H54 (cell line): Measurements from ENCODE around the gene CELF1.

Source experiments
- DNase-seq: peaks from one replicate; pipeline ENCODE4 v3.0.0; 2011; ENCODE audit warnings: low spot score, mixed read lengths; ENCODE audit not compliant: insufficient read length
- FAIRE-seq: peaks from 3 replicates; lab custom pipeline; 2011; peaks lifted over from hg19 to GRCh38; lab: Jason Lieb, UNC
- POLR2A ChIP-seq: IDR thresholded peaks from 2 replicates; pipeline ENCODE4 v1.6.1; 2011; ENCODE audit warnings: low read depth, mild to moderate bottlenecking, low read length

The CELF1 gene

GRCh38 chr11:47523490-47524225, 29.3 kb downstream of the CELF1 start:
- DNase-seq (peak; percentile 63), FAIRE-seq (peak; percentile 95)
- TF ChIP-seq POLR2A = no peak

DNA sequence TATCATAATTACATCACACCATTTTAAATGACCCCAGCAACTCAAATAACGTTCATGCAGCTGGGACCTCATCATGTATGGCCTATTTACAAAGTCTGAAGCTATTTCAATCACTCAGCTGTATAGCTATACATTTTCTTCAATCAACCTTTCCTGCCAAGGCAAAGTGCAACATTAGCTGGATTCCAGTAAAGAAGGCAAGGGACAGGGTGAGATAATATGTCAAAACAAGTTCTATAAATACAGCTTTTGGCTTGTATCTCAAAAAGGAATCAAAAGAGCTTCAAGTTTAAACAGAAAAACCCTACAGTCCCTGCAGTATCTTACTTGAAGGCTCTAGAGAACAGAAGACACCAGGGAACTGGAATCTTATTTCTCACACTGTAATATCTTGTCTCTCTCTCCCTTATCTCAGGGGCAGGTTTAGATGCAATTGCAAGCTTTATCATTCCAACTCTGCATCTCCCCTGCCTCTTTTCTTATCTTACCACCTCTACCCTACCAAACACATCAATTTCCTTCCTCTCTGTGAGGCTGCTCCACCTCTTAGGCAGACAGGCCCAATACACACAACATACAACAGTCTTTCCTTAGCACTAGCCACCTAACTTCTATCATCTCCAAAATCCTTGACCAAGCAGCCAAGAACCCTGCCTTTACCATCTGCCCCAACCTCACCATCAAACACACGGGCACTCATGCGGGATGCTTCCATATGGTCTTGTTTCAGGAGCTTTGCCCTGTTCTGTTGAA, 34.5 kb downstream of the CELF1 start:
- FAIRE-seq (no peak), DNase-seq (no peak)
- no peak for TF ChIP-seq POLR2A

GRCh38 chr11:47516984-47517853, 35.7 kb downstream of the CELF1 start:
- FAIRE-seq (no peak), DNase-seq (no peak)
- no peak for TF ChIP-seq POLR2A

DNA sequence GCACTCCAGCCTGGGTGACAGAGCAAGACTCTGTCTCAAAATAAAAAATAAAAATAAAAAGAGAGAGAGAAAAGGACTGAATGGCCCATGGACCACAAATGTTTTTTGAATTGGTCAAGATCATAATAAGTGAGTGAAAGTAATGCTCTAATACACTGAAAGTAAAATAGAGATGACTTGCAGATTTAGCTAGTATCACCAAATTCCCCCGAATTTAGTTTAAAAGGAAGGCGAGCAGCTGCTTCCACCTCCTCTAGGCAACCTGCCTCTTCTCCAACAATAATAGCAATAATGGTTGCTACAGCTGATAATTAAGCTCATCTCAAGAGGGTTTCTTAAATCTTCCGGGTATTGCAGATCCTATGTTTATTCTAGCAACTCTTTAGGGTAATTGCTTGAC, 36.8 kb downstream of the CELF1 start:
- no peak for TF ChIP-seq POLR2A
- FAIRE-seq (no peak), DNase-seq (no peak)

- peak; percentile 52 for DNase-seq
- TF ChIP-seq POLR2A = no peak
- FAIRE-seq = peak; percentile 95
These were observed 37.9 kb downstream of the CELF1 start for GRCh38 chr11:47514825-47515647.

- no peak for TF ChIP-seq POLR2A
- DNase-seq (no peak), FAIRE-seq (no peak)
These were observed 40.2 kb downstream of the CELF1 start for GRCh38 chr11:47512701-47513100.

GRCh38 chr11:47511917-47512316, 41.0 kb downstream of the CELF1 start:
- TF ChIP-seq POLR2A = no peak
- DNase-seq (no peak), FAIRE-seq (no peak)

- no peak for DNase-seq
- FAIRE-seq = peak; percentile 50
- TF ChIP-seq POLR2A = no peak
These were observed 42.7 kb downstream of the CELF1 start for GRCh38 chr11:47510209-47510608.

- no peak for FAIRE-seq
- DNase-seq = no peak
- no peak for TF ChIP-seq POLR2A
These were observed 43.8 kb downstream of the CELF1 start for GRCh38 chr11:47509077-47509536.

- FAIRE-seq = no peak
- no peak for DNase-seq
- no peak for TF ChIP-seq POLR2A
These were observed 44.5 kb downstream of the CELF1 start for GRCh38 chr11:47508240-47508957.

DNA sequence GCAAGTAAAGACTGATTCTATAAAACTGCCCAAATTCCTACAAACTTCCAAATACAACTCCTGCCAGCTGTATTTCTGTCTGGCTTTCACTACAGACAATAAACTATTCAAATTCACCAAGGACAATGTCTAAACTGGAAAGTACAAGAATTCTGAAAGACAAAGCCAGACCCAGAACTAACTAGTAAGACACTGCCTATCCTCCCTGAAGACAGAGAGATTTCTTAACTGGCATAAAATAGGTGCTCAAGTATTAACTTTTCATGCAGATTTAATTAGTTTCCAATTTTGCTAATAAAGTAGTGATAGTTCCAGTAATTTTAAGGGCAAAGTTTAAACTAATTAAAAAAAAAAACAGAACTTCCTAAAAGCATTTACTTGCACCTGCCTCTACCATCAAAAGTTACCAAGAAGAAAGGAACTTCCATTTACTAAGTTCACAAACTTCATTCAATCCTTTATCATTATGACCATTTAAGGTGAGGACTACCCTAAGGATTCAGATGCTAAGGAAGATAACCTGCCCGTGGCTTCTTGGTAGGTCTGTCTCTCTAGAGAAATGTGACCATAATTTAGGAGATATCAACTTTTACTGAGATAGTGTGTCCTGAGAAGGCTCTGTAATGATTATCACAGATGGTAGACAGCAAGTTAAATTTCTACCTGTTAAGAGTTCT, 45.2 kb downstream of the CELF1 start:
- no peak for TF ChIP-seq POLR2A
- DNase-seq = no peak
- FAIRE-seq = no peak
